Gastrocnemius medialis (tissue), 4 donors: ENCODE measurements around the gene RIMBP2.

Source experiments
- POLR2A ChIP-seq, 2 donors: fragments of 450-650 bp; IDR thresholded peaks; one replicate each; pipeline ENCODE4 v1.6.1; 2017; ENCODE audit warnings: antibody characterized with exemption in 2 of 2, mild to moderate bottlenecking in 2 of 2, moderate library complexity in 2 of 2
- TF ChIP-seq, protein P1 (sequence below), 5 experiments: fragments of 450-650 bp in 3 of 5; fragments of 200-600 bp in 2 of 5; sonication (generic) in 2 of 5; IDR thresholded peaks in 4 of 5; conservative IDR thresholded peaks in 1 of 5; 1 replicate in 4 of 5; 2 replicates in 1 of 5; pipeline ENCODE4 v1.5.1; 2016 to 2019; ENCODE audit warnings: antibody characterized with exemption in 5 of 5, mild to moderate bottlenecking in 3 of 5, moderate library complexity in 3 of 5

DNA sequence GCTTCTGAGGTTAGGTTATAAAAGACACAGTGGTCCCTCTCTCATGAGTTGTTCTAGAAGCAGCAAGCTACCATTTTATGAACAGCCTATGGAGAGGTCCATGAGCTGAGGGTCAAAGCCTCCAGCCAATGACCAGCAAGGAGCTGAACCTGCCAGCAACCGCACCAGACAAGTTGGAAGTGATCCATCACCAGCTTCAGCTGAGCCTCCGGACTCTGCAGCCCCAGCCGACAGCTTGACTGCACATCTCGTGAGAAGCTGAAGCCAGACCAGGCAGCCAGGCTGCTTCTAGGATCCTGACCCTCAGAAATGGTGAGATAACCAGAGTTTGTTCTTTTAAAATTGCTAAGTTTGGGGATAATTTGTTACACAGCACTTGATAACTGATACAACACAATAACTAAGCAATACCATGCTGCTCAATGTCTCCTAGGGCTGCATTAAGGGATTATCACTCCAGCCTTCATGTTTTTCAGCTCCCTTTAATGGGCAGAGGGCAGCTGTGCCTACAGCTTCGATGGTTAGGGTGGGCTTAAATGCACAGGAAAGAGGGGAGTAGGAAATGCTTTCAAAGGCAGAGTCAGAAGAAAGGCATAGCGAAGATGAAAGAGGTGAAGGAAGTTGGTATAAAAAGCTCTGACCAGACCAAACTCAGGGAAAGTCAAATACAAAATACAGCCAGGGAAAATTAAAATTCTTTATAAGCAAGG is 149.5 kb downstream of the RIMBP2 start:
- TF ChIP-seq, protein P1, sequence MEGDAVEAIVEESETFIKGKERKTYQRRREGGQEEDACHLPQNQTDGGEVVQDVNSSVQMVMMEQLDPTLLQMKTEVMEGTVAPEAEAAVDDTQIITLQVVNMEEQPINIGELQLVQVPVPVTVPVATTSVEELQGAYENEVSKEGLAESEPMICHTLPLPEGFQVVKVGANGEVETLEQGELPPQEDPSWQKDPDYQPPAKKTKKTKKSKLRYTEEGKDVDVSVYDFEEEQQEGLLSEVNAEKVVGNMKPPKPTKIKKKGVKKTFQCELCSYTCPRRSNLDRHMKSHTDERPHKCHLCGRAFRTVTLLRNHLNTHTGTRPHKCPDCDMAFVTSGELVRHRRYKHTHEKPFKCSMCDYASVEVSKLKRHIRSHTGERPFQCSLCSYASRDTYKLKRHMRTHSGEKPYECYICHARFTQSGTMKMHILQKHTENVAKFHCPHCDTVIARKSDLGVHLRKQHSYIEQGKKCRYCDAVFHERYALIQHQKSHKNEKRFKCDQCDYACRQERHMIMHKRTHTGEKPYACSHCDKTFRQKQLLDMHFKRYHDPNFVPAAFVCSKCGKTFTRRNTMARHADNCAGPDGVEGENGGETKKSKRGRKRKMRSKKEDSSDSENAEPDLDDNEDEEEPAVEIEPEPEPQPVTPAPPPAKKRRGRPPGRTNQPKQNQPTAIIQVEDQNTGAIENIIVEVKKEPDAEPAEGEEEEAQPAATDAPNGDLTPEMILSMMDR (IDR thresholded peaks at IDR 0.05 in 4 of 5, conservative IDR thresholded peaks at IDR 0.05 in 1 of 5): no peak
- no peak for TF ChIP-seq POLR2A (IDR thresholded peaks at IDR 0.05)
